Measurements from ENCODE around the gene ME1.
"Not testable (repeated sequence)": the region's sequence is repeated elsewhere in the genome, so short reads cannot be mapped to it uniquely, and the experiment has no call there.

Gene ME1

DNA sequence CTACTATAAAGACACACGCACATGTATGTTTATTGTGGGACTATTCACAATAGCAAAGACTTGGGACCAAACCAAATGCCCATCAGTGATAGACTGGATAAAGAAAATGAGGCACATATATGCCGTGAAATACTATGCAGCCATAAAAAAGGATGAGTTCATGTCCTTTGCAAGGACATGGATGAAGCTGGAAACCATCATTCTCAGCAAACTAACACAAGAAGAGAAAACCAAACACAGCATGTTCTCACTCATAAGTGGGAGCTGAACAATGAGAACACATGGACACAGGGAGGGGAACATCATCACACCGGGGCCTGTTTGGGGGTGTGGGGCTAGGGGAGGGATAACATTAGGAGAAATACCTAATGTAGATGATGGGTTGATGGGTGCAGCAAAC is 174.1 kb downstream of the ME1 start:
- DNase-seq (ENCODE audit: low spot score): not testable (repeated sequence)

DNA sequence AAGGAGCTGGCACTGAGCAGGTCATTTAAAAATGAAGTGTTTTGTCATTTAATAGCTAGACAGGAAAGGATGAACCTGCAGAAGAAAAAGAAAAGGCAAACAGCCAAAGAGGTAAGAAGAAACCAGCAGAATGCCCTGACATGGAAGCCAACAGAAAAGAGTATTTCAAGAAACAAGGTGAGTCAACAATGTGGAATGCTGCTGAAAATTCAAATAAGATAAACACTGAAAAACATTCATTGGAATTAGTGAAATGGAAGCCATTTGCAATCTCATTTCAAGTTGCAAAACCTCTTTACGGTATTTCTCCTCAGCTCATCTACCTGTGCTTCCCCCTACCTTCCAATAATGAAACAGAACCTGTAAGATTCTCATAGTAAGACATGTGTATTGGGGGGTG is 178.1 kb downstream of the ME1 start:
- peak; percentile 7 for DNase-seq (ENCODE audit: low spot score)

DNA sequence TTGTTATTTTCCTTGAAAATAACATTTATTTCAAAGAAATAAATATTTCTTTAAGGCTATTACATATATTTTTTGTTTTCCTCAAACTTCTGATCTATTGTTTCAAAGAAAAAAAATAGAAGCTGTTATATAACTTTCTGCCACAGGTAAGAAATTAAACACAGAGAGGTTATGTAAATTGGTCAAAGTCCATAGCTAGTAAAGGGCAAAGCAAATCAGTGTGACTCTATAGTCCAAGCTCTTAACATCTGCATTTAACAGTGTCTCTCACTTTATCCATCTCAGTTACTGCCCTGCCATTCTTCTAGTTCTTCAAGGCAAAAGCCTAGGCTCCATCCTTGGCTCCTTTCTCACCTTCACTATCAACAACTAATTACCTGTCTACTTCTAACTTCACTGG is 180.6 kb downstream of the ME1 start:
- no peak for DNase-seq (ENCODE audit: low spot score)

DNA sequence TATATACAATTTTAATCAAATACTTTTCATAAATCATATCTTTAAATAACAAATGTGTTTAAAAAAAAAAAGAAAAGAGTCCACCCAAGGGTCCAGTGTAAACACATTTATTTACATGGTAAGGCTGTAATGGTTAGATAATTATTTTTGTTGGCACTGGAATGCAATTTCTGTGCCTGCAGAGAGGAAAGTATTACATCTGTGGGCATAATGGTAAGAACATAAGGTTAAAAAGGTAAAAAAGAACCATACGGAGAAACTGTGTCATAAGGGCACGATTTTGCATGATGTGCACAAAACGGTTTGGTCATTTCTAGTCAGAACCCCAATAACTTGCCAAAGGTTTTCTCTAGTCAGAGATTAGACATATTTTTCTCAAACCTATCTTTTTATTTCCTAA is 183.4 kb downstream of the ME1 start:
- DNase-seq (ENCODE audit: low spot score): no peak

DNA sequence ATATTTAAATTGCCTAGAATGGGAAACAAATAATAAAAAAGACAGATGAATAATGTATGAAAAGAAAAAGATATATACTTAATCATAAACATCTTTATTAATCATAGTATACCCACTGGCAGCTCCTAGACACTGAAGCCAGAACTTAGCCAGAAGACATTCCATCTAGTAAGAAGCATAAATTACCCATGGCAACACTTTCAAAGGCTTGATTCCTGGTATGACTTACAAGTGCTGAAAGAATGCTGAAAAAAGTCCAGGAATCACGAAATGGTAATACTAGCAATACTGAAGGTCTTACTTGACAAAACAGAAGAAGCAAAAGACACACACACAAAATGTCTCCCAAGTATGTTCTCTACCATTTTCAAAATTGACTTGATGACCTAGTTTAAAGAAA is 199.7 kb downstream of the ME1 start:
- DNase-seq (ENCODE audit: low spot score): peak; percentile 21

DNA sequence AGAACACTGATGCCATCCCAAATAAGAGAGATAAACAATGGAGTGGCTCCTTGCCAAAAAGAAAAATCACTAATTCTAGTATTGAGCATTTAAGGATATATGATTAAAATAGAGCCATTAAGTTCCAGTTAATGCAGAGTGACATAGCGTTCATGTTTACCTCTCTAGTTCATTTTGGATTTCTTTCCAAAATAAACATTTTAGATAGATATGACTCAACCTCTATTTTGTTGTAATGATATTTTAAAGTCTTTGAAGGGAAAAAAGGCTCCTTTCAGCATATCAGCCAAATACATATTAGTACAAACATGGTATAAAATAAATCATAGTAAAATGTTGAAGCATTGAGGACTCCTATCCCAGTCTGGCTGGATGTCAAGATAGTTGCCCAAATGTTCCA is 204.3 kb downstream of the ME1 start:
- DNase-seq (ENCODE audit: low spot score): peak; percentile 4

DNA sequence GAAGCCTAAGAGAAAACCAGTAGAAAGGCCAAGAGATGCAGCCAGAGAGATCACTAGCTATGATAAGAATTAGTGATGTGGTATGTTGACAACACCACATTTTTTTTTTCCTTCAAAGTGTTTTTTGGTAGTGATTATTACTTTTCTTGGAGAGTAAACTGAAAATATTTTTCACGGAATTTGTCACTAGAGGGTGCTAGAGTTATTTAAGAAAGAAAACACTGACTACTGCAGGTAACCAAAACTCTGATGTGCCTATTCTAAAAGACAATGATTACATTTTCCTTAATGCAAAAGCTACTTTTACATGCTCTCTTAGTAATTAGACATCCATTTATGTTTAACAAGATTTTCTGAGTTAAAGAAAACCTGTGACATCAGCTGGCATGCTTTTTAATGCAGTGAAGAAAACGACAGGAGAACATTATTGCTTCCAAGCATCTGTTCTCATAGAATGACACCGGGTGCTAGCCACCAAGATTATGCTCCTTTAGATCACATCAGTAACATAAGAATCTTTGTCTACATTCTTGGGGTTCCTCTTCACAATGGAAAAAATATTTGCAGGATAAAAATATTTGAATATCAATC is 208.9 kb downstream of the ME1 start:
- no peak for DNase-seq (ENCODE audit: low spot score)

DNA sequence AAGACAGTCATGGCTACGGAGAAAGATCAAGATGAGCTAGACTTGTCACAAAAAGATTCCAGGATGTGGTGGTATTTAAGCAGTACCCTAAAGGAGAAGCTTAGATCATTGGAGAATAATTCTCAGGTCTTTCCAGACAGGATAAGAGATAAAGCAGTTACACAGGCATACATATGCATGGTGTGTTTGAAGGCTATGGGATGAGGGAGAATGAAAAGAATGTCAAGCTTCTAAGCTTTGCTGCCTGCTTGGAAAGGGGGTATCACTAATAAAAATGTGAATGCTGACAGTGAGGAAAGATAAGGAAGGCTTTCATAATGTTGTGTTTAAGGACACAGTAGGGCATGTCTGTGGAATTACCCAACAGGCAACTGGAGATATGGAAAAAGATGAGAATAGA is 209.6 kb downstream of the ME1 start:
- no peak for DNase-seq (ENCODE audit: low spot score)

DNA sequence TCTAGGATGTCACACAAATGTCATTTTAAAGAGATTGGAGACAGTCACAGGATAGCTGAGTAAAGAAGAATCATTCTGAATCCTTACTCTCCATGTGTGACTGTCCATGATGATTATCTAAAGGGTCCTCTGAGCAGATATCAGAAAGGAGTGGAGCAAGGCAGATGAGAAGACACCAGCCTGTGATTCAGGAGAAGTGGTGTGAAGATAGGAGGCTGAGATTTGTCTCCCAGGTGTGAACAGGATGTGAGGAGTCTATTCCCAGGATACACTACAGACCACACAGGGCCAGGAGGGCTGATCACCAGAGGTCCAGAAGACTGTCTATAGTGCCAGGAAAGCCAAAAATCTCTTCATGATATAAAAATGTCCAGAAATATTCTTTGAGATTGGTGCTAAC is 210.7 kb downstream of the ME1 start:
- DNase-seq (ENCODE audit: low spot score): no peak

DNA sequence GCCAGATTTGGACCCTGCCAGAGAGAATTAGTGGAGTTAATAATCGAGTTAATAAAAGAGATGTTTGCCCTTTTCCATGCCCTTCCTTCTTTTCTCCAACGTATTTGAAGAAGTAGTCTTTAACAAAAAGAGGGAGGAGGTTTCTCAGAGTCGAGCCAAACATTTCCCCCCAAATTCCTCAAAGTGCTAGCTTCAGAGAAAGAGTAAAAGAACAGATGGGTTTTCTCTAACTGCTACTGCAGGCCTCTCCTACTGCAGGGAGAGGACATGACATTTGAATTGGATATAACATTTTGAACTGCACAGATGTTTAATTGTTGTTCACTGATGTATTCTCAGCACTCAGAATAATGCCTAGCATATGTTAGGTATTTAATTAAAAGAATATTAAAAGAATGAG is 212.2 kb downstream of the ME1 start:
- no peak for DNase-seq (ENCODE audit: low spot score)

DNA sequence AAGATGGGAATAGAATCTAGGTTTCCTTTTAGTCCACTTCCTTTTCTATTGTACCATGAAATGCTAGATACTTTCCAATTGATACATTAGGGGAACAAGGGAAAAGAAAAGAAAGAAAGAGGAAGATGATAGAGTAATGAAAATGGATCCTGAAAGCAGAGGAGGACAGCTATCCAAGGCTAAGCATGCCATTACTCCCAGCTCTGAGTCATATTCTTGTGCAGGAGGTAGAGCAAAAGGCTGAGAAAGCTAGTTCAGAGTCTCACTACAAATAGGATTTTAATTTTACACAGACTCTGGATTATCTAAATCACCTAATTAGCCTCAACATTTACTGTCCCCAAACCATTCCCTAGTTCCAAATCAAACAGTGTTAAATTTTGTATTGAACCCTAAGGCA is 214.0 kb downstream of the ME1 start:
- no peak for DNase-seq (ENCODE audit: low spot score)

DNA sequence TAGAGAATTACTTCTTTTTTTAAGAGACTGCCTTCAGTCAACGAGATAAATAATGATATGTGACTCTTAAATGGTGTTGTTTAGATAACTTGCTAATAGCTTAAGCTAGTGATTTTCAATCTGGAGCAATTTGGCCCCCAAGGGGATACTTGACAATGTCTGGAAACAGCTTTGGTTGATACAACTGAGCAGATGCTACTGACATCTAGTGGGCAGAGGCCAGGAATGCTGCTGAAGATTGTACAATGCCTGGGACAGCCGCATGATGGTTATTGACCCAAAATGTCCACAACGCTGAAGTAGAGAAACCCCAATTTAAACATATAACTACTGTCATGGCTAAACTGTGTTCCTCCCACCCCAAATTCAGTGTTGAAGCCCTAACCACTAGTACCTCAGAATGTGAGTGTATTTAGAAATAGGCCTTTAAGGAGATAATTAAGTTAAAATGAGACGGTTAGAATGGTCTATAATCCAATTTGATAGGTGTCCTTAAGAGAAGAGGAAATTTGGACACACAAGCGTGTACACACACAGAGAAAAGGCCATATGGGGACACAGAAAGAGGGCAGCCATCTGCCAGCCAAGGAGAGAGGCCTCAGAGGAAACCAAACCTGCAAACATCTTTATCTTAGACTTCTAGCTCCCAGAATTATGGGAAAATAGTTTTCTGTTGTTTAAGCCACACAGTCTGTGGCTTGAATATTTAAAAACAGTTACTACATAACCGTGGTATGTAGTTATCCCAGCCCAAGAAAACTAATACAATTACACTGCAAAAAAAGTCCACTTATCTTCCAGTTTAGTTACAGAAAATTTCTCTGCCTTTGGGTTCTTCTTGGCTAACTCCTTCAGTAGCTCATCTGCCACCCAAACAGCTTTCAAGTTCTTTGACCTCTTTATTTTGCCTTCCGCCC is 215.5 kb downstream of the ME1 start:
- peak; percentile 30 for DNase-seq (ENCODE audit: low spot score)

DNA sequence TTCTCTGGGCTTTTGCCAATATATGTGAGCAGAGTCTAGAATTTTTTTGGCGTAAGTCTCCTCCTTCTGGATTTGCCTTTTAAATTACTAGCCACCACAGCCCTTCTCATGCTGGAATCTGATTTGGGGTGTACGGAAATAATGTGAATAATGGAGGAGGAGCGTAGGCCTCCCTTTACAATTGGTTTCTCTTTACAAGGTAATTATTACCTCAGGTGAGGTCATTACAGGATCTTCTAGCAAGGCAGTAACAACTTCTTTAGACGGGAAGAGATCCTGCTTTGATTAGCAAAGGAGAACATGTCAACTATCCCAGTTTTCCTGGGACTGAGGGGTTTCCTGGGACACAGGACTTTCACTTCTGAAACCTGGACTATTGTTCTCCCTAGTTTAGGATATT is 228.8 kb downstream of the ME1 start:
- no peak for DNase-seq (ENCODE audit: low spot score)

DNA sequence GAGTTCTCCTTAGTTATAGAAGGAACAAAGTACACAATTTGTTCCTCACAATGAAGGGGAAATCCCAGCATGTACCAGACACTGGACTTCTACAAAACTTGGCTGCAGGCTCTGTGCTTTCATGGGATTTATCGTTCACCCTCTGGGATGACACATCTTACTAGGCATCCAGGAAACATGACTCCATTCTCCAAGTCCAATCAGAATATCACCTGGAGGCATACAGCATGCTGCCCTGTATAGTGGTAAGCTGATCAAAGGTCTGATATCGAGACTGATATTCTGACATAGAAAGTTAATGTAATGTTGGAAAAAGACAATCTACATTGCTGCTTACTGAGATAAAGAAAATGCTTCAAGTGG is 231.0 kb downstream of the ME1 start:
- no peak for DNase-seq (ENCODE audit: low spot score)

DNA sequence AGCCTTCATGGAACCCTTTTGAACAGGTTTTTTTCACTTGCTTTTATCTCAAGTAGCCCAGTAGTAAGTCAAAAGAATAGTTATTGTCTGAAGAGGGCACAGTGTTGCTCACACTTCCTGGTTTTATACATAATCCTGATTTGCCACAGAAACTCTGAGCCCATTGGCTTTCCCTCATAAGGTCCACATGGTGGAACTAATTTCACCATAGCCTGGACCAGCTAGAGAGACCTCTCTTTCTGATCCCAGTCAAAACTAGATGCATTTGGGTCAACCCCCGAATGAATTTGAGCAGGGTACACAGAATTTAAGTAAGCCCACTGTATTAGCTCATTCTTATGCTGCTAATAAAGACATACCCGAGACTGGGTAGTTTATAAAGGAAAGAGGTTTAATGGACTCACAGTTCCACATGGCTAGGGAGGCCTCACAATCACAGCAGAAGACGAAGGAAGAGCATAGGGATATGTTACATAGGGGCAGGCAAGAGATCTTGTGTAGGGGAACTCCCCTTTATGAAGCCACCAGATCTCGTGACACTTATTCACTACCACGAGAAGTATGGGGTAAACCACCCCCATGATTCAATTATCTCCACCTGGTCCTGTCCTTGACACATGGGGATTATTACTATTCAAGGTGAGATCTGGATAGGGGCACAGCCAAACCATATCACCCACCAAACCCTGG is 231.5 kb downstream of the ME1 start:
- DNase-seq (ENCODE audit: low spot score): no peak

DNA sequence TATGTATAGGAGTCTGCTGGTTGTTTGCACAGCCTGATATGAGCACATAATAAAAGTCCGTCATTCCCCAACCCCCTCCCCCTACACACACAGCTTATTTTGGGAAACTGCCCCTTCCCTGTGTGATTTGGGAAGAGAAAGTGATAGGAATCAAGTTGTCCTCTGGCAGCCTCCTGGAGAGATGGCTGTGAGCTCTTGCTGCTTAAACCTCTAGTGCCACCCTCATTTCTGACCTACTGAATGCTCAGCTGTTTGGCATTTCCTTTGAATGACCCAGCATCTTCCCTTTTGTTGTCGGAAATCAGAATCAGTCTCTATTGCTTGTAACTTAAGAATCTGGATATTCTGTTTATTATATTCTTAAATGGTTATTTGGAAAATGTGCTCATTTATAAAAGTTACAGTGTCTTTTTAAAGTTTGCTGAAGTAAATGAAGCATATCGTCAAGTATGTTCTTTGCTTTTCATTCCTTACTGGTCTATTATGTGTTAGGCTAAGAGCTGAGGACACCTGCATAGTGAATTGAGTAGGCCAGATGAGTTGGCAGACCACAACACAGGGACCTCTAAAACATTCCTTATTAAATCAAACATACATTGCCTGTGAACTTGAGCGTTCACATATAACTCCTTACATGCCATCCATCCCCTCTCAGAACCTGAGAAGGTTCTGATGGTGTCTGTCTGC is 232.2 kb downstream of the ME1 start:
- DNase-seq (ENCODE audit: low spot score): peak; percentile 37

DNA sequence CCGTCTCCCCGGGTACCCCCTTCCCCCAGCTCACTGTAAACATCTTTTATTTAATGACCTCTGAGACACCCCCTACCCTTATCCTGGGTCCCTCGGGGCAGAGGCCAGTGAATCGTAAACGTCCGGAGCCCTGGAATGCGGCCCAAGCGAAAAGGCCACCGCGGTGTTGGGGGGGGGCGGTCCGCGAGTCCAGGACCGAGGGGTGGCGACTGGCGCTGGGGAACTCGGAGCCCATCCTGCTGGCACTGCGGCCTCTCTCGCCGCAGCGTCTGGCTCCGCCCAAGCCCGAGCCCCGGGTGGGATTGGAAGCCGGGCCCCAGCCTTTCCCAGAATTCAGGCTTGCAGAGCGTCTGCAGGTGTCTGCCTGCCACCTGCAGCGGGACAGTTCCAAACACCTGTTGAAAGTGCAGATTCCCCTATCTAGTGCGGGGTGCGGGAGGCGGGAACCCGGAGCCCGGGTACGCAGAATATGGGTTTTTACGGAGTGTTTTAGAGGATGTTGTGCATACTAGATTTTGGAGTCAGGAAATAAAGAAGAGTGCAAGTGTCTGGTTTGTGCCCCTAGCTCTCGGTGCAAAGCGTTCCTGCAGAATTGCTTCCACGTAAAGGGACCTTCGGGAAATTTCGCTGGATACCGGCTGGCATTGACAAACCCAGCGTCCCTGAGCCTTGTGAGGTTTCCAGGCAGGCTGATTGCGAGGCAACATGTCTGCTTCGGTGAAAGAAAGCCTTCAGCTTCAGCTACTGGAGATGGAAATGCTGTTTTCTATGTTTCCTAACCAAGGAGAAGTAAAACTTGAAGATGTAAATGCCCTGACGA is 236.9 kb downstream of the ME1 start:
- DNase-seq (ENCODE audit: low spot score): peak; percentile 55

DNA sequence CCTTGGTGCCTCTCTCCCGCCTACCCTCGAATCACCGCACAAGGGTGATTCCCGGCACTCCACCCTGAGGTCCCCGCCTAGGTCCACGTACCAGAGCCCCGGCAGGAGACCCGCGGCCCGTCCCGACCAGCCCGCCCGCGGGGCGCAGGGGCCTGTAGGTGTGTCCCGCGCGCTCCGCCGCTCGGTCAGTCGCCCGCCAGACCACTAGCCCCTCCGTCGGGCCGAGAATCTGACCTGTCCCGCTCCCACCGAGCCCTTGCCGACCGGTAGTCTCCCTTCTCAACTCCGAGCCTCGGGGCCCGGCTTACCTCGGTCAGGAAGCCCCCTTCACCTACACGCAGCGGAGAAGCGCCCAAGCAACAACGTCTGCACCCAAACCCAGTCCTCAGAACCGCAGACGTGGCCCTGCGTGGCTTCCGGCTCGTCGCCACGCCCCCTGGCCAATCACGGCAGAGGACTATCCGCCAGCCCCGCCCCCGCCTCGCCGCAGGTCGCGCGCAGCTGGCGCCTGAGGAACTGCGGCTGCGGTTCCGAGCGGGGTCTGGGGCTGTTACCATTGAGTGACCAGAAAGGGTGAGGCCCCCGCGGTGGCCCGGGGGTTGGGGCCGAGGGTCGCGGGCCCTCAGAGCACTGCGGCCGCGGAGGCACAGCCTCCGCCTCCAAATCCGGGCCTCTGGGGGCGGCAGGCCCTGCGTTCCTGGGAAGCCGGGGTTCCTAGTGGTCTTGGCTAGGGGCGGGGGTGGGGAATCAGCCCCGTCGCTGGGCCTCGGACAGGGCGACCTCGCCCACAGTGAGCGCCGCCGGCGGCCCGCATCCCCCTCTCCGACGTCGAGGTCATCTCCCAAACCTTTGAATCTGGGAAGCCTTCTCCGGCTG is 237.7 kb downstream of the ME1 start, which contains the start of the genes PGM3 and RWDD2A:
TSS of gene PGM3 (minus strand) at position 395 of the 876 bp plus-strand sequence. CDS start 2,253 bp downstream, outside the sequence.
TSS of gene RWDD2A (plus strand) at position 487 of the 876 bp plus-strand sequence. CDS start 1,095 bp downstream, outside the sequence.
- peak; percentile 95 for DNase-seq (ENCODE audit: low spot score)

DNA sequence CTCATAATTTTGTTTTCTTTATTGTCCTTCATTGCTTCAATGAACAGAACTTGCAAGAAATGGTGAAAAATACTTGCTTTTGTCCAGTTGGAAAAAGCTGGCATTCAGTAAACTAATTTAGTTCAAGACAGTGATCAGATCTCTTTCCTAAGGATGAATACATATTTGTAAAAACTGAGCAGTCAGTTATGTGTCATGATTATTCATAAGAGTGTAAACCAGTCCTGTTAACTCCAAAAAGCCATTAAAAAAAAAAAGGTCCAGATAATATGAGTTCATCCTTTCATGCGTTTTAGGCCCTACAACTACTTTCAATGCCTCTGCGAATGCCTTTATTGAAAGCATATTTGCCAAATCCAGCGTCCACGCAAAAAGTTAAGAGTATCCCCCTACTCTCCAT is 238.4 kb downstream of the ME1 start:
- DNase-seq (ENCODE audit: low spot score): peak; percentile 30

DNA sequence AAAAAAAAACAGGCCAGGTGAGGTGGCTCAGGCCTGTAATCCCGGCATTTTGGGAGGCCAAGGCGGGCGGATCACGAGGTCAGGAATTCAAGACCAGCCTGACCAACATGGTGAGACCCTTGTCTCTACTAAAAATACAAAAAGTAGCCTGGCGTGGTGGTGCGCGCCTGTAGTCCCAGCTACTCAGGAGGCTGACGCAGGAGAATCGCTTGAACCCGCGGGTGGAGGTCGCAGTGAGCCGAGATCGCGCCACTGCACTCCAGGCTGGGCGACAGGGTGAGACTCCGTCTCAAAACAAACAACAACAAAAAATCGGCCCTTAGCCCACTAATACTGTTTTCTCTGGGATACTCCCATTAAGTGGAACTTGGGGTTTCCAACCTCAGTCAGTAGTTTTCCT is 238.9 kb downstream of the ME1 start:
- DNase-seq (ENCODE audit: low spot score): not testable (repeated sequence)
